Thoracic aorta (tissue), 2 donors: ENCODE data around the gene GATA1. TPM values are rescaled to one million over a fixed set of nuclear protein-coding genes. Genes with fewer than 3 reads are reported as not detected.

Experiments
- ATAC-seq: fragments of 150-250 bp; one replicate; pipeline ENCODE4 v1.8.0; 2017; ENCODE audit warnings: low read depth; ENCODE audit not compliant: insufficient number of reproducible peaks, low FRiP score
- DNase-seq: peaks from one replicate; pipeline ENCODE4 v3.0.0-alpha.2; 2020; ENCODE audit warnings: low spot score
- H3K27ac ChIP-seq, 2 donors: fragments of 200-600 bp; sonication (generic); 1 replicate in 1 of 2; 2 replicates in 1 of 2; pipeline ENCODE4 v1.5.1; 2016; ENCODE audit warnings: mild to moderate bottlenecking in 2 of 2, moderate library complexity in 2 of 2
- H3K27me3 ChIP-seq: fragments of 200-600 bp; sonication (generic); replicated peaks from 2 replicates; pipeline ENCODE4 v1.6.0; 2016; ENCODE audit warnings: mild to moderate bottlenecking; ENCODE audit not compliant: insufficient read depth
- H3K36me3 ChIP-seq: fragments of 200-600 bp; sonication (generic); one replicate; pipeline ENCODE4 v1.5.1; 2016
- H3K4me1 ChIP-seq, 2 donors: fragments of 200-600 bp; sonication (generic); 1 replicate in 1 of 2; 2 replicates in 1 of 2; pipeline versions ENCODE4 v1.5.1 to v1.6.0; 2016; ENCODE audit warnings: low read depth in 2 of 2, mild to moderate bottlenecking in 1 of 2; ENCODE audit not compliant: control insufficient read depth in 1 of 2
- H3K4me3 ChIP-seq: fragments of 200-600 bp; sonication (generic); 2 replicates; pipeline ENCODE4 v1.5.1; 2016; ENCODE audit warnings: mild to moderate bottlenecking
- H3K9me3 ChIP-seq: fragments of 200-600 bp; sonication (generic); 2 replicates; pipeline ENCODE4 v1.5.1; 2016
- CTCF ChIP-seq: fragments of 200-600 bp; sonication (generic); IDR thresholded peaks from one replicate; pipeline ENCODE4 v1.5.1; 2019; ENCODE audit warnings: antibody characterized with exemption
- total RNA-seq, 2 donors: library from RNA; depleted of rRNA; stranded (reverse); fragments of >200 nt; gene quantifications; one replicate each; pipeline versions ENCODE4 v1.1.0 to v1.2.3, GENCODE V29; 2016

The GATA1 gene
- total RNA-seq, 2 donors from 2014 or later = 1.4 TPM; not detected in 1

- H3K9me3 ChIP-seq = no peaks in the 10 kb centered on the region
- DNase-seq (no peak), ATAC-seq (no peak)
- H3K36me3 ChIP-seq = no peaks in the 10 kb centered on the region
- H3K4me1 ChIP-seq = no peaks in the 10 kb centered on the region
- H3K27me3 ChIP-seq = no peaks in the 10 kb centered on the region
- no peak for TF ChIP-seq CTCF
- H3K27ac ChIP-seq = no peak overlapping the region
- no peak overlapping the region for H3K4me3 ChIP-seq
Measured at GRCh38 chrX:48787505-48788443, 1.4 kb downstream of the GATA1 start.

- Histone ChIP-seq H3K9me3 (no peaks in the 10 kb centered on the region), H3K27ac (no peak overlapping the region), H3K4me1 (no peaks in the 10 kb centered on the region), H3K27me3 (no peaks in the 10 kb centered on the region), H3K4me3 (no peak overlapping the region), H3K36me3 (no peaks in the 10 kb centered on the region)
- no peak for TF ChIP-seq CTCF
- ATAC-seq (no peak), DNase-seq (no peak)
Measured at GRCh38 chrX:48789366-48790220, 3.2 kb downstream of the GATA1 start.

GRCh38 chrX:48790477-48790876 is 4.1 kb downstream of the GATA1 start:
- no peaks in the 10 kb centered on the region for H3K27me3 ChIP-seq
- TF ChIP-seq CTCF = no peak
- ATAC-seq (no peak), DNase-seq (no peak)
- H3K36me3 ChIP-seq = no peaks in the 10 kb centered on the region
- H3K27ac ChIP-seq = no peak overlapping the region
- H3K4me1 ChIP-seq = no peaks in the 10 kb centered on the region
- no peak overlapping the region for H3K4me3 ChIP-seq
- H3K9me3 ChIP-seq = no peaks in the 10 kb centered on the region

- Histone ChIP-seq H3K9me3 (no peaks in the 10 kb centered on the region), H3K36me3 (no peaks in the 10 kb centered on the region), H3K4me3 (no peak overlapping the region), H3K4me1 (no peaks in the 10 kb centered on the region), H3K27ac (no peak overlapping the region), H3K27me3 (no peaks in the 10 kb centered on the region)
- DNase-seq = no peak
- no peak for ATAC-seq
- no peak for TF ChIP-seq CTCF
Measured at GRCh38 chrX:48791063-48791820, 4.9 kb downstream of the GATA1 start.
